ENCODE data around the gene PDE6B. TPM values are rescaled to one million over a fixed set of nuclear protein-coding genes. Genes with fewer than 3 reads are reported as not detected.

PDE6B gene
- total and polyA plus RNA-seq, 2 of the 13 experiments (the other 11 are each of a cell fraction or from before 2014, with no cell fraction given) = 0.38 to 0.40 TPM

DNA sequence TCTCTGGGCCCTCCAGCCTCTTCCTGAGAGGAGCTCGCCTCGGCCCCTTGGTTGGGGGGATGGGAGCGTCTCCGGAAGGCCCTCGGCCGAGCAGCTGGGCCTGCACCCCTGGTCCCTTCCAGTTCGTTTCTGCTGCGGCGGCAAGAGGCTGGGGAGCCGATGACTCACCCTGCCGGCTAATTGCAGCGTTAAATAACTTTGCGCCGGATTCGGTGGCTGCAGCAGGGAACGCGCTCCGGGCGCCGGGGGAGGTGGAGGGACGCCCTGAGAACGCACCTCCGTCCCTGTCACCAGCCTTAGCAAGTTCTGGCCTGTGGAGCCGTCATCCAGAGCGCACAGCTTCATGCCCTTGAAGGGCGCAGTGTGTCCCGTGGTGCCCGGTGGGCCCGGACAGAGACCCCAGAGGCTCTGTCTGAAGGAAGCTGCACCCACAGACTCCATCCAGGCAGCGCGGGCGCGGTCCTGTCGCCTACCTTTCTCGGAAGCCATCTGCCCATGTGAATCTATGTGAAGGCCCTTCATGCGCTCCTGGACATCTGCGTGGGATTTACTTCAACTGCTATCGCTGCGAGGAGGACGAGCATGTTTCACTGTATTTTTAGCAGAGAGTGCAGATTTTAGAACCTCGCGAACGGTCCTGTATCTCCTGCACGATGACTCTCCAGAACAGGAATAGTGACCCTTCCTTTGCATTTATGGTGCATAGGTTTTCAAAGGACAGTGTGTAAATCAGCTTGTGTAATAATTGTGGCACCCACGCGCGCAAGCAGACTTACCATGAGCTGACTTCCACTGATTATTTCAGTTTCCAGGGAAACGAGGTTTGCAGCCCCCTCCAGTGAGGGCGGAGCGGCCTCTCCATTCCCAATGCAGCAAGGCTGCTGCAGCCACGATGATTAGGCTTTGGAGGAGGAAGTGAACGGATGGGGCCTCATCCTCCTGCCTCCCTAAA, 47.6 kb upstream of the PDE6B start (continued):
- TF ChIP-seq ZNF775 (CRISPR knock-in tag; IDR thresholded peaks at IDR 0.05; ENCODE audit: borderline replicate concordance) = no peak
- TF ChIP-seq, protein P1, sequence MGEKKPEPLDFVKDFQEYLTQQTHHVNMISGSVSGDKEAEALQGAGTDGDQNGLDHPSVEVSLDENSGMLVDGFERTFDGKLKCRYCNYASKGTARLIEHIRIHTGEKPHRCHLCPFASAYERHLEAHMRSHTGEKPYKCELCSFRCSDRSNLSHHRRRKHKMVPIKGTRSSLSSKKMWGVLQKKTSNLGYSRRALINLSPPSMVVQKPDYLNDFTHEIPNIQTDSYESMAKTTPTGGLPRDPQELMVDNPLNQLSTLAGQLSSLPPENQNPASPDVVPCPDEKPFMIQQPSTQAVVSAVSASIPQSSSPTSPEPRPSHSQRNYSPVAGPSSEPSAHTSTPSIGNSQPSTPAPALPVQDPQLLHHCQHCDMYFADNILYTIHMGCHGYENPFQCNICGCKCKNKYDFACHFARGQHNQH (CRISPR knock-in tag; IDR thresholded peaks at IDR 0.05) = no peak
- no peak for TF ChIP-seq AHR (CRISPR knock-in tag; IDR thresholded peaks at IDR 0.05)
- no peak for TF ChIP-seq SP2 (CRISPR knock-in tag; IDR thresholded peaks at IDR 0.05)
- no peak for TF ChIP-seq HES4 (CRISPR knock-in tag; IDR thresholded peaks at IDR 0.05; ENCODE audit: borderline replicate concordance)
- TF ChIP-seq TFDP2 (CRISPR knock-in tag; IDR thresholded peaks at IDR 0.05) = no peak
- TF ChIP-seq, protein P2, sequence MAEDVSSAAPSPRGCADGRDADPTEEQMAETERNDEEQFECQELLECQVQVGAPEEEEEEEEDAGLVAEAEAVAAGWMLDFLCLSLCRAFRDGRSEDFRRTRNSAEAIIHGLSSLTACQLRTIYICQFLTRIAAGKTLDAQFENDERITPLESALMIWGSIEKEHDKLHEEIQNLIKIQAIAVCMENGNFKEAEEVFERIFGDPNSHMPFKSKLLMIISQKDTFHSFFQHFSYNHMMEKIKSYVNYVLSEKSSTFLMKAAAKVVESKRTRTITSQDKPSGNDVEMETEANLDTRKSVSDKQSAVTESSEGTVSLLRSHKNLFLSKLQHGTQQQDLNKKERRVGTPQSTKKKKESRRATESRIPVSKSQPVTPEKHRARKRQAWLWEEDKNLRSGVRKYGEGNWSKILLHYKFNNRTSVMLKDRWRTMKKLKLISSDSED (CRISPR knock-in tag; IDR thresholded peaks at IDR 0.05) = no peak
- TF ChIP-seq, protein P3, sequence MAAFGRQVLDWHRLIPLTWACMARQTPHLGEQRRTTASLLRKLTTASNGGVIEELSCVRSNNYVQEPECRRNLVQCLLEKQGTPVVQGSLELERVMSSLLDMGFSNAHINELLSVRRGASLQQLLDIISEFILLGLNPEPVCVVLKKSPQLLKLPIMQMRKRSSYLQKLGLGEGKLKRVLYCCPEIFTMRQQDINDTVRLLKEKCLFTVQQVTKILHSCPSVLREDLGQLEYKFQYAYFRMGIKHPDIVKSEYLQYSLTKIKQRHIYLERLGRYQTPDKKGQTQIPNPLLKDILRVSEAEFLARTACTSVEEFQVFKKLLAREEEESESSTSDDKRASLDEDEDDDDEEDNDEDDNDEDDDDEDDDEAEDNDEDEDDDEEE (CRISPR knock-in tag; IDR thresholded peaks at IDR 0.05) = no peak
- no peak for TF ChIP-seq ZNF24 (IDR thresholded peaks at IDR 0.05)
- TF ChIP-seq GABPB1 (CRISPR knock-in tag; IDR thresholded peaks at IDR 0.05) = 0 out of 2 replicates have a peak, but pooled peaks have one; percentile 36
- no peak for TF ChIP-seq ZBTB21 (CRISPR knock-in tag; IDR thresholded peaks at IDR 0.05)
- TF ChIP-seq POGK (CRISPR knock-in tag; conservative IDR thresholded peaks at IDR 0.05) = no peak
- no peak for TF ChIP-seq KLF16 (CRISPR knock-in tag; IDR thresholded peaks at IDR 0.05)
- TF ChIP-seq ERF (CRISPR knock-in tag; IDR thresholded peaks at IDR 0.05) = no peak
- TF ChIP-seq CHD2 (IDR thresholded peaks at IDR 0.05; ENCODE audit: low read depth, low read length) = no peak
- no peak for TF ChIP-seq MED13 (CRISPR knock-in tag; IDR thresholded peaks at IDR 0.05)
- TF ChIP-seq RFX5 (IDR thresholded peaks at IDR 0.05; ENCODE audit: low read depth, low read length) = no peak
- no peak for TF ChIP-seq ARNT (IDR thresholded peaks at IDR 0.05)
- TF ChIP-seq, protein P4, sequence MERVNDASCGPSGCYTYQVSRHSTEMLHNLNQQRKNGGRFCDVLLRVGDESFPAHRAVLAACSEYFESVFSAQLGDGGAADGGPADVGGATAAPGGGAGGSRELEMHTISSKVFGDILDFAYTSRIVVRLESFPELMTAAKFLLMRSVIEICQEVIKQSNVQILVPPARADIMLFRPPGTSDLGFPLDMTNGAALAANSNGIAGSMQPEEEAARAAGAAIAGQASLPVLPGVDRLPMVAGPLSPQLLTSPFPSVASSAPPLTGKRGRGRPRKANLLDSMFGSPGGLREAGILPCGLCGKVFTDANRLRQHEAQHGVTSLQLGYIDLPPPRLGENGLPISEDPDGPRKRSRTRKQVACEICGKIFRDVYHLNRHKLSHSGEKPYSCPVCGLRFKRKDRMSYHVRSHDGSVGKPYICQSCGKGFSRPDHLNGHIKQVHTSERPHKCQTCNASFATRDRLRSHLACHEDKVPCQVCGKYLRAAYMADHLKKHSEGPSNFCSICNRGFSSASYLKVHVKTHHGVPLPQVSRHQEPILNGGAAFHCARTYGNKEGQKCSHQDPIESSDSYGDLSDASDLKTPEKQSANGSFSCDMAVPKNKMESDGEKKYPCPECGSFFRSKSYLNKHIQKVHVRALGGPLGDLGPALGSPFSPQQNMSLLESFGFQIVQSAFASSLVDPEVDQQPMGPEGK (CRISPR knock-in tag; IDR thresholded peaks at IDR 0.05) = no peak
- no peak for TF ChIP-seq ZNF382 (CRISPR knock-in tag; IDR thresholded peaks at IDR 0.05; ENCODE audit: borderline replicate concordance)
- no peak for TF ChIP-seq MAFK (conservative IDR thresholded peaks at IDR 0.05 in 1 of 2, IDR thresholded peaks at IDR 0.05 in 1 of 2; ENCODE audit: low read length in 2 of 2)
